CD4-positive, alpha-beta T cell (primary cell): Measurements from ENCODE around the gene ATP11A. TPM values are rescaled to one million over a fixed set of nuclear protein-coding genes. Genes with fewer than 3 reads are reported as not detected.

Experiments
- ATAC-seq: fragments of 200-7000 bp; cut with Tn5 transposase; one replicate; pipeline ENCODE4 v1.10.0; 2022; ENCODE audit warnings: mild to moderate bottlenecking; ENCODE audit not compliant: poor library complexity
- CTCF ChIA-PET: fragments of 350-600 bp; sonication (Branson Sonifier 250); formaldehyde crosslinking; loops from one replicate; lab custom pipeline; 2021; ENCODE audit warnings: antibody characterized with exemption, inconsistent platforms; lab: Charles Lee
- POLR2A ChIA-PET: fragments of 350-600 bp; sonication (Branson Sonifier 250); formaldehyde crosslinking; loops from one replicate; lab custom pipeline; 2021; ENCODE audit warnings: antibody characterized with exemption, inconsistent platforms; lab: Charles Lee
- DNase-seq, 14 experiments: peaks; one replicate each; pipeline ENCODE4 v3.0.0-alpha.2; 2013 to 2020; ENCODE audit warnings: mixed read lengths in 2 of 14
- H3K27ac ChIP-seq, 2 donors: one replicate each; pipeline versions ENCODE4 v1.5.1 to v1.7.0; 2013; ENCODE audit warnings: low read length in 2 of 2, low read depth in 1 of 2, mild to moderate bottlenecking in 1 of 2
- H3K27me3 ChIP-seq, 2 experiments: 1 replicate in 1 of 2; 2 replicates in 1 of 2; pipeline versions ENCODE4 v1.6.1 to v1.7.0; 2013; ENCODE audit warnings: low read length in 2 of 2, control low read depth in 1 of 2, mild to moderate bottlenecking in 1 of 2, moderate library complexity in 1 of 2; ENCODE audit not compliant: insufficient read depth in 2 of 2, control insufficient read depth in 1 of 2
- H3K36me3 ChIP-seq: one replicate; pipeline ENCODE4 v1.6.1; 2013; ENCODE audit warnings: low read length, control low read depth; ENCODE audit not compliant: insufficient read depth
- H3K4me1 ChIP-seq: one replicate; pipeline ENCODE4 v1.6.1; 2013; ENCODE audit warnings: low read length, control low read depth; ENCODE audit not compliant: insufficient read depth
- H3K4me3 ChIP-seq: one replicate; pipeline ENCODE4 v1.5.1; 2013; ENCODE audit warnings: mild to moderate bottlenecking, low read length, moderate library complexity
- H3K9me3 ChIP-seq, 2 experiments: 1 replicate in 1 of 2; 2 replicates in 1 of 2; pipeline versions ENCODE4 v1.6.1 to v1.7.0; 2013; ENCODE audit warnings: low read length in 2 of 2, mild to moderate bottlenecking in 2 of 2, control low read depth in 1 of 2, moderate library complexity in 1 of 2; ENCODE audit not compliant: control insufficient read depth in 1 of 2, insufficient read depth in 1 of 2
- H3K27ac Mint-ChIP-seq: one replicate; pipeline ENCODE4 v1.8.0; 2020; ENCODE audit warnings: mixed read lengths
- H3K27me3 Mint-ChIP-seq: one replicate; pipeline ENCODE4 v1.8.0; 2021; ENCODE audit warnings: mixed read lengths
- H3K36me3 Mint-ChIP-seq: one replicate; pipeline ENCODE4 v1.8.0; 2021; ENCODE audit warnings: low read depth, mixed read lengths
- H3K4me1 Mint-ChIP-seq: one replicate; pipeline ENCODE4 v1.8.0; 2021; ENCODE audit warnings: low read depth, mixed read lengths
- H3K4me3 Mint-ChIP-seq: one replicate; pipeline ENCODE4 v1.8.0; 2020; ENCODE audit warnings: mild to moderate bottlenecking, mixed read lengths
- H3K9me3 Mint-ChIP-seq: one replicate; pipeline ENCODE4 v1.8.0; 2020; ENCODE audit warnings: mixed read lengths
- intact Hi-C, 2 experiments: fragments of 100-400 bp; cut with DNase I in 1 of 2; cut with micrococcal nuclease in 1 of 2; formaldehyde crosslinking; loops; one replicate each; pipeline versions ENCODE4 v1.15.1 to v1.9.0; 2023 to 2025; cut with DNase I, micrococcal nuclease
- total RNA-seq, 174 experiments: library from RNA in 2 of 174; stranded (reverse) in 2 of 174; gene quantifications; one replicate each; pipeline ENCODE4 v1.2.3 and lab custom pipeline; 2021 to 2026
- TF ChIP-seq, protein P1 (sequence below): fragments of 200-600 bp; IDR thresholded peaks from one replicate; pipeline ENCODE4 v1.8.0; 2022; ENCODE audit warnings: antibody characterized with exemption, mild to moderate bottlenecking

The ATP11A gene
- total RNA-seq, 2 experiments from 2014 or later, result 56.7 to 66.8 TPM

DNA sequence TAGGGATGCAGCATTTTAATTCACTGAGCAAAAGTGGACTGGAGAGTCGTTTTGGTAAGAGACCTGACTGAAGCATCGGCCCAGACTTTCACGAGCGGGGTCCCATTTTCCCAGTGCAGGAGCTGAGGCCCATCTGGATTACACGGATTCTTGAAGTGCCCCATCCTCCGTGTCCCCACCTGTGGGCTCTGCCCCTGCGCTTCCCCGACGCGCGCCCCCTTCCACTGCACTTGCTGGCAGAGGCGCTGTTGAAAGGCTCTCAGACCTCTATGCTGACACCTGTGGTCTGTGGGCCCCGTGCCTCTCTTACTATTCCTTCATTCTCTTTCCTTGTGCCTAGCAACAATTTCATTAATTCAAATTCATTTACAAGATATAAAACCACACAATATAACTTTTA is 228.9 kb downstream of the ATP11A start:
- ChIA-PET POLR2A (no interaction called here), CTCF (no interaction called here)
- peaks cover 45% of the 10 kb centered on the region for H3K27me3 Mint-ChIP-seq
- no peak overlapping the region for H3K27ac Mint-ChIP-seq
- no peaks in the 10 kb centered on the region for H3K4me1 Mint-ChIP-seq
- Histone ChIP-seq H3K27me3 (no peaks in the 10 kb centered on the region), H3K9me3 (no peaks in the 10 kb centered on the region), H3K36me3 (no peaks in the 10 kb centered on the region), H3K4me1 (no peaks in the 10 kb centered on the region), H3K4me3 (no peak overlapping the region), H3K27ac (no peak overlapping the region)
- DNase-seq (no peak), ATAC-seq (no peak)
- intact Hi-C loops, result no loop called here
- no peaks in the 10 kb centered on the region for H3K9me3 Mint-ChIP-seq
- TF ChIP-seq, protein P1, sequence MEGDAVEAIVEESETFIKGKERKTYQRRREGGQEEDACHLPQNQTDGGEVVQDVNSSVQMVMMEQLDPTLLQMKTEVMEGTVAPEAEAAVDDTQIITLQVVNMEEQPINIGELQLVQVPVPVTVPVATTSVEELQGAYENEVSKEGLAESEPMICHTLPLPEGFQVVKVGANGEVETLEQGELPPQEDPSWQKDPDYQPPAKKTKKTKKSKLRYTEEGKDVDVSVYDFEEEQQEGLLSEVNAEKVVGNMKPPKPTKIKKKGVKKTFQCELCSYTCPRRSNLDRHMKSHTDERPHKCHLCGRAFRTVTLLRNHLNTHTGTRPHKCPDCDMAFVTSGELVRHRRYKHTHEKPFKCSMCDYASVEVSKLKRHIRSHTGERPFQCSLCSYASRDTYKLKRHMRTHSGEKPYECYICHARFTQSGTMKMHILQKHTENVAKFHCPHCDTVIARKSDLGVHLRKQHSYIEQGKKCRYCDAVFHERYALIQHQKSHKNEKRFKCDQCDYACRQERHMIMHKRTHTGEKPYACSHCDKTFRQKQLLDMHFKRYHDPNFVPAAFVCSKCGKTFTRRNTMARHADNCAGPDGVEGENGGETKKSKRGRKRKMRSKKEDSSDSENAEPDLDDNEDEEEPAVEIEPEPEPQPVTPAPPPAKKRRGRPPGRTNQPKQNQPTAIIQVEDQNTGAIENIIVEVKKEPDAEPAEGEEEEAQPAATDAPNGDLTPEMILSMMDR, result no peak
- H3K4me3 Mint-ChIP-seq, result no peak overlapping the region
- no peaks in the 10 kb centered on the region for H3K36me3 Mint-ChIP-seq

DNA sequence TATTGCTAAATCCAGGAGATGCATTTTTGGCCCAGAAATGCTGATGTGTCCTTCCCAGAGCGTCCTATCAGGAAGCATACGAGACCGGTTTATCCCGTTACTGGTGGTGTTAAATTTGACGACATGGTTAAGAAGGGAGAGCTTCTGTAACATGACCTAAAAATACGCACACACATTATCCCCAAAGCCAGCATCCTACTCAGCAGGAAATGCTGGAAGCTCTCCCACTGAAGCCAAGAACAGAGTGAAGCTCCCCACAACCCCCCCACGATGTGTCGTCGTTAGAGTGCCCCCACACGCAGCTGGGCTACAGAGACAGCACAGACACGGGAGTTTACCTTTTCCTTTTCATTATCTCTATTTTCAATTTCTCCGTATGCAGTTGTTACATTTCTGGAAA is 234.1 kb downstream of the ATP11A start:
- H3K27ac Mint-ChIP-seq, result no peak overlapping the region
- TF ChIP-seq, protein P1, result no peak
- Histone ChIP-seq H3K27ac (no peak overlapping the region), H3K4me1 (no peaks in the 10 kb centered on the region), H3K36me3 (no peaks in the 10 kb centered on the region), H3K27me3 (peaks cover 13 to 14% of the 10 kb centered on the region in 2 experiments), H3K4me3 (no peak overlapping the region), H3K9me3 (peaks cover 0 to 5% of the 10 kb centered on the region in 2 experiments)
- no peaks in the 10 kb centered on the region for H3K4me1 Mint-ChIP-seq
- DNase-seq (no peak), ATAC-seq (no peak)
- intact Hi-C loops, result no loop called here
- POLR2A ChIA-PET, result no interaction called here
- H3K9me3 Mint-ChIP-seq, result no peaks in the 10 kb centered on the region
- H3K27me3 Mint-ChIP-seq, result peaks cover 58% of the 10 kb centered on the region
- CTCF ChIA-PET, result no interaction called here
- no peak overlapping the region for H3K4me3 Mint-ChIP-seq
- H3K36me3 Mint-ChIP-seq, result no peaks in the 10 kb centered on the region

DNA sequence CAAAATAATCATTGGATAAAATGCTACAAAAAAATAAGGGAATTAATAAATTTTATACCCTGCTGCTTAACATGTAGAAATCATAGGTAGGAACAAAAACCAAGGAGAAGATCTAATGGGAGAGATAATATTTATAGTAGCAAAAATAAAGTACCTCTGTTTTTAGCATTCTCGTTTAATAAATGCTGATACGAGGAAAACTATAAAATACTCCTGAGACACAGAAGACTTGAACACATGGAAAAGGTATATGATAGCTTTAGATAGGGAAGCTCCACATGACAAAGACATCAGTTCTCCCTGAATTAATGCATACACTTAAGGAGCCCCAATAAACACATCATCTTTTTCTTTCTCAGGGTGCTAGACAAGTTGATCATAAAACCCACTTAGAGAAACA is 234.5 kb downstream of the ATP11A start:
- TF ChIP-seq, protein P1, result no peak
- Mint-ChIP-seq H3K9me3 (no peaks in the 10 kb centered on the region), H3K27me3 (peaks cover 62% of the 10 kb centered on the region), H3K36me3 (no peaks in the 10 kb centered on the region), H3K4me3 (no peak overlapping the region), H3K27ac (no peak overlapping the region), H3K4me1 (no peaks in the 10 kb centered on the region)
- Histone ChIP-seq H3K4me3 (no peak overlapping the region), H3K4me1 (peaks cover under 1% of the 10 kb centered on the region), H3K9me3 (peaks cover 0 to 7% of the 10 kb centered on the region in 2 experiments), H3K27ac (no peak overlapping the region), H3K36me3 (no peaks in the 10 kb centered on the region), H3K27me3 (peaks cover 17 to 18% of the 10 kb centered on the region in 2 experiments)
- no peak for DNase-seq
- POLR2A ChIA-PET, result no interaction called here
- intact Hi-C loops, result no loop called here
- CTCF ChIA-PET, result no interaction called here
- ATAC-seq, result no peak
